ENCODE data around the gene KRT77.

Gene KRT77

DNA sequence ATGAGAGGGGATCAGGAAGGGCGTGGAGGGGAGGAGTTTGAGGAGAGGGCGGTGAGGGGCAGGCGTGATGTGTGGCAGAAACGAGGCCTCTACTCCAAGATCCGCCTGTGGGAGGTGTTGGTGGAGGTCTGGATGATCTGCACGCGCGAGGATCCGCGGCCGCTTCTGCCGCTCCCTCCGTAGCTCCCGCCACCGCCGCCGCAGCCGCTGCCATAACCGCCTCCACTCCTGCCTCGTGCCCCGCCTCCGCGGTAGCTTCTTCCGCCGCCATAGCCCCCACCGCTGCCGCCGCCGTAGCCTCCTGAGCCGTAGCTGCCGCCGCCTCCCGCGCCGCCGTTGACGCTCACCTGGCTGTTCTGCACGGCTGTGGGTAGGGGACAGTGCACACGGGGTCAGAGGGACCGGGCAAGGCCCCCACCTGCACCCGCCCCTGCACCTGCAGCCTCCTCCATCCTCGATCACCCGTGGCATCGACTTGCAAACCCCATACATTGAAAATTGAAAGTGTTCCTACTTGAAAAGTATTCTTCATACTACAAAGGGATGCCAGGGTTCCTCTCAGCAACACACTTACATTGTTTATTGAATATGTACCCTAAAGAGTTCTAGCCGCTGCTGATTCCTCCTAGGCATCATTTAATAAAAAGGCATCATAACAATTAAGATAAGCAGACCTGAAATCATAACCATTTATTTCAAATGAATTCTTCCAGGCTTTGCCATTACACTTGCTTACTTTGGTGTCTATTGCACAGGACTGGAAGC, 12.1 kb downstream of the KRT77 start:
- peak; percentile 54 for DNase-seq

GRCh38 chr12:52690351-52691075, 12.8 kb downstream of the KRT77 start:
- no peak for DNase-seq

GRCh38 chr12:52689936-52690335, 13.4 kb downstream of the KRT77 start:
- no peak for DNase-seq

- no peak for DNase-seq
These were observed 14.1 kb downstream of the KRT77 start for GRCh38 chr12:52689239-52689638.

GRCh38 chr12:52688481-52688880, 14.8 kb downstream of the KRT77 start:
- DNase-seq, result no peak

DNA sequence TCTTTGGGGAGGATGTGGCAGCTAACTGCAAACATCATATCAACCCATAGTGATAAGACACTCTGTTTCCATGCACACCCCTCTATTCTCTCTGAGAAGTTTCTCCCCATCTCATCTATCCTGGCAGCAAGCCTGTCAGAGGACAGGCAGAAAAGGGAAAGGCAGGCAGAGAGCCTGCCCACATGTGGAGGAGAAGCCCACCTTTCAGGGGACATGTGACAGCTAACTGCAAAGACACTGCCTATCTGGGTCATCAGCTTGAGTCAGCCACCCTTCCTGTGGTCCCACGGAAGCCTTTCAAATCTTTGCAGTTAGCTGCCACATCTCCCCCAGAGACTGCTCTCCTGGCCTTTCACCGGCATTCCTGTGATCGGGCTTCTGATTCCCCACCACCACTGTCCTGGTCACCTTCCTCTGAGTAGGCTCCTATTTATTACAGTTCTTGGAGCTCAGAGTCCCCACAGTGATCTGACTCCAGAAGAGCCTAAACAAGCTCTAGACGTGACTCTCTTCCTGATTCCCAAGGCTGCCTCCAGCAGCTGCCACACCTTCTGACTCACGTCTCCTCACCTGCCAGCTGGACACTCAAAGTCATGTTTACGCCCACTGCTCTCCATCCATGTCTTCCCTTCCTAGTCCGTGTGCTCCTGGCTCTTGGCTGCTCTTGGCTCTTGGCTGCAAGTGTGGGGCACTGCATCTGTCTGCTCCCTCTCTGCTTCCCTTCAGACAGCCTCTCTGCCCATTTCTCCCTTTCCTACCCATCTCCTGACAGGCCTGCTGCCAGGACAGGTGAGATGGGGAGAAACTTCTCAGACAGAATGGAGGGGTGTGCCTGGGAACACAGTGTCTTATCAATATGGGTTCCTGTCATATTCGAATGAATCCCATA, 15.6 kb downstream of the KRT77 start:
- no peak for DNase-seq

DNA sequence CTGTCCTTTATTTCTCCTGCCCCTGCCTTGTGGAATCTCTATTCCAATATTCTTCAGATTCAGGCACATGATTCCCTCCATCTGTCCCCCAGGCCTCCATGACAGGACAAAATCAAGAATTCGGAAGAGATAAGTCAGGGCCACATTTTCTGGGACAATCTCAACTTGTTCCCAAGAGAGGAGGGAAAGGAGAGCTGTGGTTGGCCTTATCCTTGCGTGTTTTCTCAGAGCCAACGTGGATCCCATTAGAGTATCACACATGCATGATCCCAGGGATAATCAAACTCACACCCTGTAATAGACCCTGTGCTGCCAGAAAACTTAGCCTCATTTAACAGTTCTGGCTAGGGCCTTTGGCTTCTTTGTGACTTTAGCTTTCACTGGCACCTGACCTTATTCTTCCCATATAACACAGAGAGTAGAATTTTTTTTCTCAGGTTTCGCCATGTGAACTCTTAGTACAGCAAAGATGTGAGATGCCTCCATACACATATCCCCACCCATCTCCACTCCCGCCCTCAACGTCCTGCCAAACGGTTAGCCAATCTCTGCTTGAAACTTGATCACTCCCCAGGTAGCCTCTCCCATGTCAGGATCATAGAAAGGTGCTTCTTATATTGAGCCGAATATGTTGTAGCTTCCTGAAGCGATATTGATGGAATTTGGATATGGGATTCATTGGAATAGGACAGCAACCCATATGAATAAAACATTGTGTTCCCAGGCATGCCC, 16.4 kb downstream of the KRT77 start:
- no peak for DNase-seq

DNA sequence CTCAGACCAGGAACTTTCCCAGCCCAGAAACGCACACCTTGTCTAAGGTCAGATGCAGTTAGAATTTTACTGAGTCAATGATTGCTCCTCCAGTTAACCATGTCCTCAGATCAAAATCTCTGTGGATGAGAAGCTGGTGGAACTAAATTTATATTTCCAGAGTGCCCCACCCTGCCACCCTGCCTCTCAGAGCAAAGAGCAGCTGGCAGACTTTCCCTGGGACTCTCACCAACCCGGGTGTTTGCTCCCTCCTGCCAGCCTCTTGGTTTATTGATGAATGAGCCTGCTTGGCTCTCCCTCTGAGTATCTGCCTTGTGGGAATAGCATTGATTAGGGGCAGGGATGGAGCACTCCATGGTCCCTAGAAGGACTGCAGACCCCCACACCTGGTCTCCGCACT, 17.3 kb downstream of the KRT77 start:
- no peak for DNase-seq

DNA sequence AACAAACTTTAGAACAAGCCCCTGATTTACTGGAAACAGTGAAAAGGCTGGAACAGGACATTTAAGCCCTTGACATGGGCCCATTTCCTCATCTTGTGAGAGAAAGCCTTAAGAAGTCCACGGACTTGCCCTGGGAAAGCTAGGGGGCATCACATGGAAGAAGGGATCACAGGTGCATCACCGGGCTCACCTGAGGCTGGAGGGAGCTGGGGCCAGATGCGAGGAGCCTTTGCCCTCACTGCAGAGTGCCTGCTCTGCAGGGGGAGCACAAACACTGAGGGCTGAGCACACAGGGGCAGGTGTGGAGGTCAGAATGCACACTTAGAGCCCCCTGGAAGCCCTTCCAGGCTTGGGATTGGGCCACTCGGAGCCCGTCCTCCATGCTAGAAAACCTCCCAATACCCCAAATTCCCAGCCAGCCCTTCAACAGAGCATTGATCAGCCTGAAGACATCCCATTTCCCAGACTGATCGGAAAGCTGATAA, 17.9 kb downstream of the KRT77 start:
- DNase-seq, result no peak

DNA sequence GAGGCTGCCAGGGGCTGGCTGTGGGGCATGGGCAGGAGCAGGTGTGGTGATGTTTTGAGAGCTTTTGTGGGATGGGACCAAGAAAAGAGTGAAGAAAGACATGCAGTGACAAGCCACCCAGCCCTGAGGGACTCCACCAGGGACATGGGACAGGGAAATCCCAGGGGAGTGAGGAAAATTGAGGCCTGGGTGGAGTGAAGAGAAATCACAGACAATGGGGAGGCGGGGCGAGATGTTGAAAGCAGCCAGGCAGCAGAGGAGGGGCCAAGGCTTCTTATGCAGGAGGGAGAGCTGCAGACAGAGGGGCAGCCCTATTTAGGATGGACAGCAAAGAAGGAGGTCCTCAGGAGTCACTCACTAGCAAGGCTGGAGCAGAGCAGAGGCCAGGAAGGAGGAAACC, 18.9 kb downstream of the KRT77 start:
- no peak for DNase-seq

DNA sequence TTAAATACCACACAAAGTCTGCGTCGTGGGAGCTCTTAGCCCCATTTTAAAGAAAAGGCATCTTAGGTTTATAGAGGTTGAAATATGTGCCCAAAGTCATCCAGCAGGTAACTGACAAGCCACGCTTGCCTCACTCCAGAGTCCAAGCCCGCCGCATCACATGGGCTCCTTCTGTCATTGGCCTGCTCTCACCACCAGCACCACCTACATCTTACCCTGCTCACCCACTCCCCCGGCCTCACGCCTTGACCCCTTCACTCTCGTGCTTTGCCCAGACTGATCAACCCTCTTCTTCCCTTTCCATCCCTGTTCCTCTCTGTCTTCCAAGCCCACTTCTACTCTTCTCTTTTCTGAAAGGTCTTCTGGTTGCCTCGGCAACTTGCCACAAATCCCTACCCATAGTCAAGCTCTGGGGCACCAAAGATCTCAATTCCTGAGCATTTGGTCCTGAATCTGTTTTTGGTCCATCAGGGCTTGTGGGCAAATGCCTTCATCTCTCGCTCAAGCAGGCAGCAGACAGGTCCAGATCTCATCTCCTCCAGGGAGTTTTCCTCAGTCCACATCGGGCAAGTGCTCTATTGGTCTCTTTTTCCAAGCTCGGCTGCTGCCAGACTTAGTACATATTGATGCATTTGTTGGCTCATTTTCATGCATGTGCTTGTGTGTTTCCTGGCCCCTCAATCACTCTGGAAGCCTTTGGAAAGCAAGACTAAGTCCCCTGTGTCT, 19.6 kb downstream of the KRT77 start:
- DNase-seq, result no peak

- no peak for DNase-seq
These were observed 20.3 kb downstream of the KRT77 start for GRCh38 chr12:52682938-52683574.

DNA sequence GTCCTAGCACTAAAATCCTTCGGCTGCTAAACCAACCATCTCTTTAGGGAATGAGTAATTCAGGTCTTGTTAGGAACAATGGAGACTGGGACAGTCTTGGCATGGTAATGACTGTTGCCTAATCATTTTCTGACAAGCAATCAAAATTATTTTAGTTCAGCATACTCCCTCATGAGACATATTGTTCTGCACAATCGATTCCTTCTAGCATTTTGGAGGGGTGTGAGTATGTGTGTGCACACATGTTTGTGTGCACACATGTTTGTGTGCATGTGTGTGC, 21.0 kb downstream of the KRT77 start:
- no peak for DNase-seq

DNA sequence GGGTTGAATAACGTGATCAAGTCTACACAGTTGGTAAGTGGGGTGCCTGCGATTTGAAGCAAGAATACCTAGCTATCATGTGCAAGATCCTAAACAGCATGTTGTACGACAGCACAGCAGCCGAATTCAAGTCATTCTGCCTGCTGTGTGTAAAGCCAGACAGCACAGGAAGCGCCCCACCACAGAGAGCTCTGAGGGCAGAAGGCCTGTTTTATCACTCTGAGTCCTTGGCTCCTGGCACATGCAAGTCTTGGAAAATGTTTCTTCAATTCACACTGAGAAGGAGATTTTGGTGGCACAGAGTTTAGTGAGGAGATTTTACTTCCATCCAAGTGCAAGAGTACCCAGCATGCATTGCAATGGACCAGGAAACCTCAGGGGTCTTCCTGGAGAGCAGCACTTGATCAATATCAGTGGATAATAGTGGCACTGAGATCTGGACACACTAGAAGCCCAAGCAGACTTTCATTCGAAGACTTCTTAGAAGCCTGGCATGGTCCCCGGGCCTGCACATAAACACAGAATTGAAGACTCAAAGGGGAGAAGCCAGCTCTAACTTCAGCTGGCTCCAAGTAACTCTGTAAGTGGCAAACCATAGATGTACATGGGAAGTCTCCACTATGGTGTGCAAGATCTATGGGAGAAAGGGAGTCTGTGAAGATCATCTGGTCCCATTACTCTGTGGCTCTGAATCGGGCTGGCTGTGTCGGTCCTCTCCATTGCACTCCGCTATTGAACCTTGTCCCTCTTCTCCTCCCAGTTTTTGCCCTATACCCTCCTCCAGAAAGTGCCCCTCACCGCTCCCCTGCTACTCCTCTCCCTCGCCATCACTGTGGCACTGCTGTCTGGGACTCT, 21.6 kb downstream of the KRT77 start:
- DNase-seq, result peak; percentile 20

- no peak for DNase-seq
These were observed 23.0 kb downstream of the KRT77 start, which contains the start of gene KRT1 for GRCh38 chr12:52680363-52680762. KRT1 (minus strand) TSS chr12:52680407; CDS start chr12:52680348, 59 bp downstream.

DNA sequence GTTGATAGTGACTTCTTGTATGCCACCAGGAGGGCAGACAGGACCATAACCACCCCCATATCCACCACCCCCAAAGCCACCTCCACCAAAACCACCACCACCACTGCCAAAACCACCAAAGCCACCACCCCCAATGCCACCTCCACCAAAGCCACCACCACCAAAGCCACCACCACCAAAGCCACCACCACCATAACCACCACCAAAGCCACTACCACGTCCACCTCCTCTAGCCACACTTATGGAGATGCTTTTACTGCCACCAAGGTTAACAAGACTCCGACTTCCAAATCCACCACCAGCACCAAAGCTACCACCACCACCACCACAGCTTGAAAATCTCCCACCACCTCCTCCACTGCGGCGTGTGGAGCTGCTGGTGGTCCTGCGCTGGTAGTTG, 23.4 kb downstream of the KRT77 start:
- DNase-seq, result no peak

GRCh38 chr12:52677671-52678070, 25.7 kb downstream of the KRT77 start:
- no peak for DNase-seq

- no peak for DNase-seq
These were observed 26.2 kb downstream of the KRT77 start for GRCh38 chr12:52677126-52677525.

DNA sequence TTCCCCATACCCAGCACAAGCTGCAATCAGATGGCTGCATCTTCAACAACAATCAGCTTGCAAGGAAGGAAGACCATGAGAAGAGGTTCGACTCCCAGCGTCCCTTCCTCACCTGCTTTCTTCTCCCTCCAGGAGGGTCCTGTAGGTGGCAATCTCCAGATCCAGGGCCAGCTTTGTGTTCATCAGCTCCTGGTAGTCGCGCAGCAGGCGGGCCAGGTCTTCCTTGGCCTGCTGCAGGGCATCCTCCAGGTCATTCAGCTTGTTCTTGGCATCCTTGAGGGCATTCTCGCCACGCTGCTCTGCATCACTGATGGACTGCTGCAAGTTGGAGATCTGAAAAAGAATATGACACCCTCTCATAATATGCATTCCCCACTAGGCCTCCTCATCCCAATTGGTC, 27.2 kb downstream of the KRT77 start:
- no peak for DNase-seq

DNA sequence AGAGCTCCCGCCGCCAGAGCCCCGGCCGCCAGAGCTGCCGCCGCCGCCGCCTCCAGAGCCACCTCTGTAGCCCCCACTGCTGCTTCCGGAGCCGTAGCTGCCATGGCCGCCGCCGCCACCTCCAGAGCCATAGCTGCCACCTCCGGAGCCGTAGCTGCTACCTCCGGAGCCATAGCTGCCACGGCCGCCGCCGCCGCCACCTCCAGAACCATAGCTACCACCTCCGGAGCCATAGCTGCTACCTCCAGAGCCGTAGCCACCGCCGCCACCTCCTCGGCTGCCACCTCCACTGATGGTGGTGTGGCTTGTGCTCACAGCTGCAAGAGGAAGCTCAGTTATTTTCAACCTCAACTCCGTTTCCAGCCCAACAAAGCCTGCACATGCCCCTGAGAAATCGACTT, 28.0 kb downstream of the KRT77 start:
- DNase-seq, result no peak

DNA sequence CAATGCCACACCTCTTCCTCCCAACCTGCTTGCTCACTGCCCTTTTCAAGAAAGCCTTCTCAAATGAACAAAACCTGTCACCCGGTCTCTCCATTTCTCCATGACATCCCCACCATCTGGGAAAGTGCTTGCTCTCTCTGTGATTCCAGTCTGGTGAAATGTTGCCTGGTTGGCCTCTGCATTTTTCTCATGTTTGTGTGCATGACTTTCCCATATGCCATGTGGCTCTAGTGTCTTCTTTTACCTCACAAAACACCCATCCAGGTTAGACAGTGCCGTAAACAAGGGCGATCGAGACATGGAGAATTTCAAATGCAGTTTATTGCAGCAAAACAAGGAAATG, 28.9 kb downstream of the KRT77 start:
- DNase-seq, result no peak

Data from stimulated activated CD4-positive, alpha-beta T cell treated with anti-CD3 and anti-CD28 coated beads, Interleukin-4, amount 100 ng/mL, for 24 hours (primary cell).